Upper lobe of left lung (tissue), 4 donors: Measurements from ENCODE around the gene AMBP.

Experiments
- CTCF ChIP-seq, 6 experiments: fragments of 450-650 bp in 4 of 6; fragments of 200-600 bp in 2 of 6; sonication (generic) in 2 of 6; IDR thresholded peaks; one replicate each; pipeline ENCODE4 v1.5.1; 2016 to 2019; ENCODE audit warnings: antibody characterized with exemption in 6 of 6
- POLR2A ChIP-seq, 4 donors: fragments of 450-650 bp; IDR thresholded peaks; one replicate each; pipeline ENCODE4 v1.5.1; 2016 to 2017; ENCODE audit warnings: antibody characterized with exemption in 4 of 4, mild to moderate bottlenecking in 2 of 4

- no peak for TF ChIP-seq CTCF (IDR thresholded peaks at IDR 0.05)
- no peak for TF ChIP-seq POLR2A (IDR thresholded peaks at IDR 0.05)
Measured at GRCh38 chr9:114084282-114085073, 6.4 kb upstream of the AMBP start.
